ENCODE measurements around the gene ZNF148.
"Not testable (repeated sequence)": the region's sequence is repeated elsewhere in the genome, so short reads cannot be mapped to it uniquely, and the experiment has no call there.

ZNF148 gene

GRCh38 chr3:125367403-125368230 lies 7.5 kb downstream of the ZNF148 start:
- no peak for DNase-seq

GRCh38 chr3:125366132-125366531 lies 9.0 kb downstream of the ZNF148 start:
- no peak for DNase-seq

GRCh38 chr3:125359700-125360099 lies 15.4 kb downstream of the ZNF148 start:
- DNase-seq = no peak

DNA sequence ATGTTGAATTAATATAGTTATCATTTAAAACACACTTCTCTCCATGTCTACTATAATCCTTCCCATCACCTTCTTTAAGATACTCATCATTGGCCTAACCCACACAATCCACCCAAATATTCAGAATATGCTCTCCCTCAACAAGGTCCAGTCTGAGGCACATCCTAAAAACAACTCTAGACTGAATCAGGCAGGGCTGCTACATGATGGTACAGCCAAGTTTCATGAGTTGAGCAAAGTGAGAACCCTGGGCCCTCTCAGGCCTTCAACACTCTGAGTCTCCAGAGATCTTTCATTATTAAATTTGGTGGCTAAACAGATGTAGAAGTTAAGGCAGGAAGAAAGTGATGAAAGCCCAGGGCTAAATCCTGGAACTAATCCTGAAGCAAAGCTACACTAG lies 16.2 kb downstream of the ZNF148 start:
- no peak for DNase-seq

DNA sequence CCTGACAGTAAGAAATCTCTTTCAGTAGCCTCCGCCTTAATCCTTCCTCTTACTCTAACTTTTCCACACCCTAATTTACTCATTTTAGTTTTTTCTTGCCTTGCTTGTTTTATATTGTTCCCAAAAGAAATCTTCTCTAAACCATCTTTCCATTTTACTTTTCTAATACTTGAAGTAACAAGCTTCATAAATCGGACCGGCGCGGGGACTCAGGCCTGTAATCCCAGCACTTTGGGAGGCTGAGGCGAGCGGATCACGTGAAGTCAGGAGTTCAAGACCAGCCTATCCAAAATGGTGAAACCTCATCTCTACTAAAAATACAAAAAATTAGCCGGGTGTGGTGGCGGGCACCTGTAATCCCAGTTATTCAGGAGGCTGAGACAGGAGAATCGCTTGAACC lies 17.3 kb downstream of the ZNF148 start:
- no peak for DNase-seq

GRCh38 chr3:125357032-125357658 lies 18.0 kb downstream of the ZNF148 start:
- DNase-seq = peak; percentile 87

GRCh38 chr3:125356140-125357026 lies 18.7 kb downstream of the ZNF148 start:
- DNase-seq = no peak

GRCh38 chr3:125353659-125354058 lies 21.5 kb downstream of the ZNF148 start:
- DNase-seq = no peak

DNA sequence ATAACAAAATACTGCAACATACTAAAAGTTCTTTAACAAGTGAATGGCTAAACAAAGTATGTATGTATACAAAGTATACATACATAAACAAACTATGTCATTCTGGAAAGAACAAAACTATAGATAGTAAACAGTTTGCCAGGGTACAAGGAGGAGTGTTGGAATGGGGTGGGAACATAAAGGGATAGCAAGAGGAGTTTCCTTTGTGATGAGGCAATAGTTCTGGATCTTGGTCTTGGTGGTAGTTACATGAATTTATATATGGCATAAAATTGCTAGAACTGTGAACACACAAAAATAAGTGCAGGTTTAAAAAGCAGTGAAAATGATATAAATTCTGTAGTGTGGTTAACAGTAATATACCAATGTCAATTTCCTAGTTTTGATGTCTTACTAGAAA lies 22.0 kb downstream of the ZNF148 start:
- DNase-seq = no peak

GRCh38 chr3:125351814-125352456 lies 23.2 kb downstream of the ZNF148 start:
- no peak for DNase-seq

- no peak for DNase-seq
Measured at GRCh38 chr3:125351152-125351551, 24.0 kb downstream of the ZNF148 start.

DNA sequence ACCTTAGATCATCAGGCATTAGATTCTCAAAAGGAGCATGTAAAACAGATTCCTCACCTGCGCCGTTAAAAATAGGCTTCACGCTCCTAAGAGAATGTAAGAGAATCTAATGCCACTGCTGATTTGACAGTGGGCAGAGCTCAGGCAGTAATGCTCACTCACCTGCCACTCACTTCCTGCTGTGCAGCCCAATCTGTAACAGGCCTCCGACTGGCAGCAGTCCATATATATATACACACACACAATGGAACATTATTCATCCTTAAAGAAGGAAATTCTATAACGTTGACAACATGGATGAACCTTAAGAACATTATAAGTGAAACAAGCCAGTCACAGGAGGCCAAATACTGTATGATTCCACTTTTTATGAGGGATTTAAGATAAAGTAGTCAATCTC lies 24.5 kb downstream of the ZNF148 start:
- DNase-seq = no peak

DNA sequence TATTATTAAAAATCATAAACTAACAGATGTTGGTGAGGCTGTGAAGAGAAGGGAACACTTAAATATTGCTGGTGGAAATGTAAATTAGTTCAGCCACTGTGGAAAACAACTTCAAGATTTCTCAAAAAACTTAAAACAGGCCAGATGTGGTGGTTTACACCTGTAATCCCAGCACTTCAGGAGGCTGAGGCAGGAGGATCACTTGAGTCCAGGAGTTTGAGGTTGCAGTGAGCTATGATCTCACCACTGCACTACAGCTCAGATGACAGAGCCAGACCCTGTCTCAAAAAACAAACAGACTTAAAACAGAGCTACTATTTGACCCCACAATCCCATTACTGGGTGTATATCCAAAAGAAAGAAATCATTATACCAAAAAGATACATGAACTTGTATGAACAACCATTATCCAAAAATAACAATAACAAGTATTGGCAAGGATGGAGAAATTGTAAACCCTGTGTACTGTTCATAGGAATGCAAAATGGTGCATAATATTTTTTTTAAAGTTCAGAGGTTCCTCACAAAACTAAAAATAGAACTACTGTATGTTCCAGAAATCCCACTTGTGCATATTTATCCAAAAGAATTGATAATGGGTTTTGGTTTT lies 25.5 kb downstream of the ZNF148 start:
- DNase-seq = no peak

- no peak for DNase-seq
Measured at GRCh38 chr3:125349055-125349454, 26.1 kb downstream of the ZNF148 start.

GRCh38 chr3:125343367-125343766 lies 31.8 kb downstream of the ZNF148 start:
- DNase-seq = not testable (repeated sequence)

DNA sequence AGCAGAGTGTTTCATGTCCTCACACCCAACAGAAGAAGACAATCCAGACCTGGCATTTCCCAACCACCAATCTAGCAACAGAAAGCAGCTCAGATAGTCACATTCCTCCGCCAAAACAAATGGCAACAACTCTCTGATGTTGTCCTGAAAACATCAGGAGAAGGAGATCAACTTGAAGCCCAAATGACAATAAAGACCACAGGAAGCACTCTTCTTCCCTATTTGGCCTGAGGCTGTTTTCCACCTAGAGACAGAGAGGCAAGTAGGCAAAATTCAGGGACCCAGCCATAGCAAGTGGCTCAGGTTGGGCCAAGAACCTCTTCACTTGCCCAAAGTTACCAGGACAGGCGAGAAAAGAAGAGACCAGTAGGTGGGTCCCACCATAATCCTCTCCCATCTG lies 35.0 kb downstream of the ZNF148 start:
- DNase-seq = no peak

GRCh38 chr3:125337506-125337905 lies 37.6 kb downstream of the ZNF148 start:
- no peak for DNase-seq

DNA sequence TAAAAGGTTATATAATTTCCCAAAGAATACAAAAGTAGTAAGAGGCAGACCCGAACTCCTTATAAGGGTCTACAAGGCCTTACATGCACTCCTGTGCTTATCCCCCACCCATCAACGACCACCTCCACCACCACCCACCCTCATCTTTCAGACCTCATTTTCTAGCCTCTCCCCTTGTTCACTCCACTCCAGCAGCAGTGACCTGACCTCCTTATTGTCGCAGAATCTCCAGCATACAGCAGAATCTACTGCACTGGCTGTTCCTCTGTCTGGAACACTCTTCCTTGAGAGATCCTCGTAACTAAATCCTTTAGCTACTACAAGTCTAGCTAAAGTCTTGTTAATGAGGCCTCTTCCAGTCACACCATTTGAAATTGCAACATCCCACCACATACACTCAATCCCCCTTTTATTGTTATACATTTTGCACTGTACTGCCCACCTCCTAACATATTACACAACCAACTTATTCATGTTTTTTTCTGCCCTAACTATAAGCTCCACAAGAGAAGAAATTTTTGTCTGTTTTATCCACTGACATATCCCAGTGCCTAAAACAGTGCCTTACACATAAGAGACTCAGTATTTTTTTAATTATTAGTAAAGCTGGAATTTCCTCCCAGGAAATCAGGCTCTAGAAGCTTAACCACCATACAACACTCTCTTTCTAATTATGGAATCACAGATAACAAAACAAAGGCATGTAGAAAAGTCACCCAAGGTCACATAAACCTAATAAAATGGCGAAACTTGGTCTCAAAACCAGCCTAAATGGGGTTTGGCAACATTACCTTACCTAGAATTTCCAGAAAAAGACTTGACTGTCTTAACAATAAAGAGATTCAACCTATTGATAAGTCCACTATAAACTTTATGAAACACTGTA lies 40.2 kb downstream of the ZNF148 start:
- DNase-seq = no peak

GRCh38 chr3:125332504-125332903 lies 42.6 kb downstream of the ZNF148 start:
- DNase-seq = no peak

GRCh38 chr3:125331243-125331642 lies 43.9 kb downstream of the ZNF148 start:
- no peak for DNase-seq

GRCh38 chr3:125326957-125327356 lies 48.2 kb downstream of the ZNF148 start:
- no peak for DNase-seq

Data from eye (tissue), 1 donor.